Renal cortical epithelial cell (primary cell): Measurements from ENCODE around the gene CGNL1. TPM values are rescaled to one million over a fixed set of nuclear protein-coding genes. Genes with fewer than 3 reads are reported as not detected.

Experiments
- DNase-seq: peaks from one replicate; pipeline ENCODE4 v3.0.0-alpha.2; 2011; ENCODE audit warnings: low read depth
- total RNA-seq: library from RNA; depleted of rRNA; stranded (reverse); fragments of >200 nt; gene quantifications from 2 replicates; pipeline ENCODE4 v1.2.3, GENCODE V29; 2014

The CGNL1 gene
- total RNA-seq, 1 donor from 2014 or later = 57.5 TPM

DNA sequence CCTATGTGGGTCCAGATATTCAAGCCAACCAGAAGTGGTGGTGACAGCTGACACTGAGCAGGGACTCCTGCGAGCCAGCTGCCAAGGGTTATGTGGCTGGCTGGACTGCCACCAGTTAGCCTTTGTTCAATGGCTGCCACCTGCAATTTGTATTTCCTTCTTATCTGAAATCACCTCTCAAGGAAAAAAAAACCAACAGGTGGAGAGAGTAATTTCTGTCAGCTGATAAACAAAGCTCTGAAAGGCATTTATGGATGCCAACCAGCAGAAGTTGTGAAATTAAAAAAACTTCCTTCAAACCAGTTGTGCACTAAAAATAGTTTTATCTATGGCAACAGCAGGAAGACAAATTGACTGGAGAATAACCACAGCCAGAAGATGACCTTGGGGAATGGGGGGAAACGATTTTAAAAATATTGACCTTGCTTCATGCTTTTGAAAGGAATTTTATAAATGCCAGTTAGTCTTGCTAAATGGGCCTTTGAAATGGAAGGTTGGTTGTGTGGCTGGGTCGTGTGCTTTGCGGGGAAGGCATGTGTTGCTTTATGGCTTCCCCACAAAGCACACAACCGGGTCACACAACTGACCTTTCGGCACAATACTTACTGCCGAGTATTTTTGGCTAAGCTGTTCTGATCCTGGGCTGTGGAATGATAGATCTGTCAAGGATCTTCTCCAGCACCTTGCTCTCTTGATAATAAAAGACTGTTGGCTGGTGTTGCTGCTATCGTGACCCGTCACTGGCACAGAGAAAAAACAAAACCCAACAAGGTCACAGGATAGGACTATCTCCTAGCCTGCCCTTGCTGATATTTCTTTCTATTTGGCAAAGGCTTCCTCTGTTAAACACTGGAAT is 218.9 kb downstream of the CGNL1 start:
- DNase-seq = peak; percentile 26

DNA sequence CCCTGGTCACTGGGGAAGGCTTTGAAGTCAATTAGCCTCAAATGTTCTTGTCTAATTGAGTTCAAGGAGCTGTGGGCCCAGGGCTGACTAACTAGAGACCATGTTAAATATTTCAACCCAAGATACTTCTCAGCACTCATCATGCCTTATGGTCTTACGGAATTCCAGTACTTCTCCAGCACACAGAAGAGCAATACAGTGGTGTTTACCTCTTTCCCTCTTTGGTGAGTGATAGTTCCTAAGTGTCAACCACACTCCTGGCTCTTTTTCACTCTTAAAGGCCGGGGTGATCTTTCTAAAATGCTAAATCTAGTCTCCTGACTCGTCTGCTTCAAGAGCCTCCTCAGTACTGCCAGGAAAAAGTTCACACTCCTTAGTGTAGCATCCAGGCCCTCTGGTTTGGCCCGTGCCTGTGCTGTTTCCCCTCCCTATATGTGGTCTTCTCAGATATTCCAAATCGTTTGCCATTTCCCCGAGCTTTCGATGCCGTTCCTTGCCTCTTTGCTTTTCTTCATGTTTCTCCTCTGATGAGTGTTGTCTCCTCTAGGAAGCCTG is 220.1 kb downstream of the CGNL1 start:
- DNase-seq = no peak

DNA sequence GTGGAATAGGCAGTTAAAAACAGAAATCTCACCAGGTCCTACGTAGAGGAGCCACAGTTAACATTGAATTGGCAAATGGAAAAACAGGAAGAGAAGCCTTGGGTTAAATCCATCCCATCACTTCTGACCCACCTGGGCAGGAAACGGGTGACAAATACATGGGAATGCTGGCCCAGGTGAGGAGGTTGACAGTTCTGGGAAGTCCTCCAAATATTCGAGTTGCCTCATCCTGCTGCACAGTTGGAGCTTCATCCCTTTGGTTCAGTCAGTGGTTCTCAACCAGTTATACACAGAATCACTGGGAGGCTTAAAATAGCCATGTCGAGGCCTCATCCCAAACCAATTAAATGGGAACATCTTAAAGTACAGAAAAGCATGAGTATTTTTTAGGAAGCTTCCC is 220.7 kb downstream of the CGNL1 start:
- no peak for DNase-seq

DNA sequence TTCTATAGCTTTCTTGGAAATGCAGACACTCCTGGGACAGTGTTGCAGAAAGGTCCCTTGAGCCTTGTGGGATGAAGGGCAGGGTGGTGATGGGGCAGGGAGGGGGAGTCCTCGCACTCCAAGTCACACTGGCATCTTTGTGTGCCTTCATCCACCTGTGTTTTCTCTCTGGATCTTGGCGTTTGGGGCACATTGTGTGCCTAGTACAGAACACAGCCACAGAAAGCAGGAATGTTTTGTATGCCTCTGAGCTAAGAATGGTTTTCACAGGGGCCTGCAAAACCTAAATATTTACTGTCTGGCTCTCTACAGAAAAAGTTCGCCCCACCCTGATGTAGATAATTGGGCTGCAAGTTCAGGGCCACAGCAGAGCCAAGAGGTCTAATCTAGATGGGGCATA is 221.1 kb downstream of the CGNL1 start:
- no peak for DNase-seq

DNA sequence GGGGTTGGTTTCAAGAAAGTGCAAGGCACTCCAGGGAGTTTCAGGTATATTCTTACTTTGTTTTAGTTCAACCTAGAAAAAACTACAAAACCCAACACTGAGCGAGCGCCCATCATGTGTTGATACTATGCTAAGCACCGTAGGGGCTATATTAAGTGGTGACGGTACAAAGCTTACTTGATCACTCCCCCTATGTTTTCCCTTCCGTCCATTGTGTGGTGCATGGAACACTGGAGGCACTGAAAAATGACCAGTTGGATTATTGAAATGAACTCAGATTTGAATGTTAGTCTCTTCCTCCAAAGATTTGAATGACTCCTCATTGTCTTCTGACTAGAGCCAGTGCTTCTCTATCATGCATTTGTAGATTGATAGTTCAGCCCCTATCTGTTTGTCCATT is 222.0 kb downstream of the CGNL1 start:
- no peak for DNase-seq

DNA sequence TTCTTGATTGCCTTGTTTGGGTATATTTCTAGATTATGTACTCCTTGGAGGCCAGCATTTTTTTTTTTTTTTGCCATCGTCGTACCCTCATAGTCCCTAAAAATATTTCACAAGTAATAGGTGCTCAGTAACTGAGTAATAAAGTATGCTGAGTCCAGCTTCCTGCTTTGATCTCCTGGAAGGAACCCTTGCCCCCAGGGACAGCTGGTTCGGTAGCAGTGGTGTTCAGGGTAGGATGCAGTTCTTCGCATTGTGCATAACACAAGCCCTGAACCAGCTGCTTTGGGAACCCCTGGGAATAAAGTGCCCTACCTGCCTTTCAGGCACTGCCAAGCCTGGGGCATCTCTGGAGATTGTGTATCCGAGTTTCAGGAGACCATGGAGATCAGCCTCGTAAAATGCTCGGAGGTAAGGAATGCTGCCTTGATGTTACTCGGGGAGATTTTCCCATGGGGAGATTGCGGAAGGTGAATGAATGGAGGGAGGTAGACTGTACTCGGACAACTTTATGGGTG is 223.0 kb downstream of the CGNL1 start:
- DNase-seq = no peak

DNA sequence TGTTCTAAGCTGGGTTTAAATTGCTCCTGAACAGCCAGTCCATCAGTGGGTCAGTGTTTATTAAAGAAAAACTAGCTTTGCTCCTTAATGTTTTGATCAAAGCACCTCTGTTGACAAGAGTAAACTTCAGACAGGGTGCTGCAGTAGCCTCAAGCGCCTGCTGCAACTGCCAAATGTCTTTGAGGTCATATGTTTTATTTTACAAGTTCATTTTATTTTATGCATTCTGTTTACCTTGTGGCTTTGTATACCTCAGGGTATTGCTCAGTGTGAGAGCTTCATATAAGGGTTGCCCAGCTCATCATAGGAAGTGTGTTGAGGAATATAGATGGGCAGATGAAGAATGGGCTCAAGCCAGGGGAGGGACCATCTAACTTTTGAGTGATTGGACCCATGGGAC is 223.9 kb downstream of the CGNL1 start:
- no peak for DNase-seq

Other genes starting within 250 kb of the CGNL1 start
- 0.20 and 1.7 TPM in 2 replicates for gene MYZAP, start 215.4 kb downstream of the CGNL1 start, total RNA-seq